GM18517 (cell line): ENCODE measurements around the gene EYA4.

Experiments used
- ATAC-seq: cut with Tn5 transposase; IDR thresholded peaks from one replicate; pipeline ENCODE4 v1.9.1; 2021; ENCODE audit warnings: mild to moderate bottlenecking, moderate library complexity; ENCODE audit not compliant: unreplicated experiment

EYA4 gene

GRCh38 chr6:133502441-133503335, 261.5 kb downstream of the EYA4 start:
- ATAC-seq, result no peak

DNA sequence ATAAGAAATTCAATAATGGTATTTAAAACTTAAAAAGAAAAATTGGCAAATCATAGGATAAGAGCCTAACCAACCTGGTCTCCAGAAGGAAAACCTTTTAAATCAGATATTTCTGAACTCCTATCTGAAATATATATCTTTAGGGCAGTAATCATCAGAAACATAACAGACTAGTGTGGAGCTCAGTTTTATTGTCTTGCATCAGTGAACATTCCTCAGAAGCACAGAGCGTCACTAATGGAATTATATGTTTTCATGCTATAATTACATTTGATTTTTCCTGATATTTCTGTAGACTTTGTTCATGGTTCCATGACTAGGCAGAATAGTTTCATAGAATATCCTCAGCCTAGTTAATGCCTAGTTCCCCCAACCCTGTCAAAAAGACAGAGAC, 262.2 kb downstream of the EYA4 start:
- no peak for ATAC-seq

DNA sequence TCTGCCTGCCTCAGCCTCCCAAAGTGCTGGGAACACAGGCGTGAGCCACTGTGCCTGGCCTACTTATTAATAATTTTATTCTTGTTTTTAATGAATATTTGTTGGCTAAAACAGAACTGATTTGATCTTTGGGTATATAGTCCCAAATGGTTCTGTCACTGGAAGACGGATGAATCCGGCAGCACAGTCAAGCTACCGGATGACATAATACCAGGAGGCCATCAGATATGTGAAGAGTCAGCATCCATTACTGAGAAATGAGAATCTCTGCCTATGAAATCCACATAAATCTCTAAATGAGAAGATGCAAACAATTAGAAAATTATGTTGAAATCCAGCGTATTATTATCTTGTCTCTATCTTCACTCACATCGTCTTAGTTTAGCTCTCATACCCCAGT, 263.0 kb downstream of the EYA4 start:
- no peak for ATAC-seq

DNA sequence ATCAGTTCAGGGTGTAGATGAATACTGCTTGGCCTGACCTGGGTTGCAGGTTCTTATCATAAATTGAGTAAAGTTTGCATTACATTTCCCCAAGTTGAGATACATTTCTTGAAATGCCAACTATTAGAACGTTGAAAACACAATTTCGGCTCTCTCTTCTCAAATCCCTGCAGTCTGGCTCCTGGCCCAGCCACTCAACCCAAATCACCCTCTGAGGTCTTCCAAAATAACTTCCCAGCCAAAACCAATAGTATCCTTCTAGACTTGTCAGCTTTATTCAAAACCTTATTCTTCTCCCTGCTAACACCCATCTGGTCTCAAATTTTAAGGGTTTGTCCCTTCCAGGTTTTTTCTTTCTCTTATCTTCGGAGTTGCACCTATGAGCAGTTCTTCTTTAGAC, 263.6 kb downstream of the EYA4 start:
- ATAC-seq, result no peak

- ATAC-seq, result no peak
Observed at GRCh38 chr6:133505681-133506080, 264.5 kb downstream of the EYA4 start.

GRCh38 chr6:133512410-133513016, 271.4 kb downstream of the EYA4 start:
- ATAC-seq, result no peak

GRCh38 chr6:133523816-133524215, 282.7 kb downstream of the EYA4 start:
- no peak for ATAC-seq

DNA sequence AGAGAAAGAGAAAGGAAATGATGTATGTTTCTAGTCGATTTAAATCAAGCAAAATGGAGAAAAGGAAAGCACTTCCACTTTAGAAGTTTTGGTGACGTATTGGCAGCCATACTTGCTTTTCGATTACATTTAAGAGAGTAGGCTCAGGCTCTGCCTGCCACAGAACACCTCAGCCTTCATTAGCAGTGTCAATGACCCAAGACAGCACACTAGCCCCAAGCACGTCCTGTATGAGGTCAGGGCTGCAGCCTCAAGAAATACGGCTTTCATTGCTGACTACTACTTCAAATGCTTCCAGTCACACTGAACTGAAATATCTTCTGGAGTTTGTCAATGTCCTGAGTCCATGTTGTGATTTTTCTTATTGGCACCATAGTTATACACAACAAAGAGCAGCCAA, 285.3 kb downstream of the EYA4 start:
- no peak for ATAC-seq

DNA sequence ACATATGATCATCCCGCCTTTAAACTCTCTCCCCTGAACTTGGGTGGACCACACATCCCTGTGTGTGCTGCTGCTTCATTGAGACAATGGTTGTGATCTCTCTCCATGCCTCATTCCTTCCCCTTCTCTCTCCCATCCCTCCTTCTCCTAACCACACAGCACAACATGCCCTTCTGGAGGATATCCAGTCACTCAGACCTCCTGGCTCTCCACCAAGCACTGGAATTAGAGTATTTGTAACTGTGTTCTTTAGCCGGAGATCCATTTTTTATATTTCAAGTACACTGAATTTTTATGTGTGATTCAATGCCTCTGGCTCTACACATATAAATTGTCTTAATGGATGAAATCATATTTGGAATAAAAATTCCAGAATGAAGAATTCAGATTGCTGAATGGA, 287.4 kb downstream of the EYA4 start:
- no peak for ATAC-seq

GRCh38 chr6:133532908-133533307, 291.8 kb downstream of the EYA4 start:
- ATAC-seq, result no peak

DNA sequence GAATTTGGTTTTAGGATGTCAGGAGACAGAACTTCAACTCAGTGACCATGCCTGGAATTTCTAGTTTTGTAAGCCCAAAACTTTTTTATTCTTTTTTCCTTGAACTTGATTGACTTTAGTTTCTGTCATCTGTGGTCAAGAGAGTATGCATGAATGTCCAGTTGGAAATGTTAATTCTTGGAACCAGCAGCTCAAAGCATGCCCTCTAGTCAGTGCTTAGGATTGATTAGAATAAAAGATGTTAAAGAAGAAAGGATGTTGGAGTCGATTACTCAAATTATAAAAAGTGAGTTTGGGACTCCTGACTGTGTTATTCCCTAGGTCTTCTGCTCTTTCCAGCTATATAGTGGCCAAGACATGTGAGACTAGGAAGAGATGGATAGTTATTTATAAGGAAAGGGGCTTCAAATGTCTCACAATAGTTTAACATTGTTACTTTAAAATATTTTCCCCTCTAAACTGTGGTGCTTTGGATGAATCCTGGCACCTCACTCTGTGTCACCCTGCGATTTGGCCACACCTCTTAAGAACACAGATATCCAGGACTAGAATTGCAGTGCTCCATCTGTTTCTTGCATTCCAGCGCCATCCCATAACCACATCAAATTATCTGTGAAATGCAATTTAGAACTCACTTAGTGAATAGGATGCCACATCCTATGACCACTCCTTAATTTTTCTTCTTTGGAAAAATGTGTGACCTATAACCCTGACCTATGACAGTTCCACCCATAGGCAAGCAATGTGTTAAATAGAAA, 298.5 kb downstream of the EYA4 start:
- ATAC-seq, result no peak

- no peak for ATAC-seq
Observed at GRCh38 chr6:133540361-133540760, 299.2 kb downstream of the EYA4 start.

GRCh38 chr6:133541040-133541439, 299.9 kb downstream of the EYA4 start:
- ATAC-seq, result no peak

DNA sequence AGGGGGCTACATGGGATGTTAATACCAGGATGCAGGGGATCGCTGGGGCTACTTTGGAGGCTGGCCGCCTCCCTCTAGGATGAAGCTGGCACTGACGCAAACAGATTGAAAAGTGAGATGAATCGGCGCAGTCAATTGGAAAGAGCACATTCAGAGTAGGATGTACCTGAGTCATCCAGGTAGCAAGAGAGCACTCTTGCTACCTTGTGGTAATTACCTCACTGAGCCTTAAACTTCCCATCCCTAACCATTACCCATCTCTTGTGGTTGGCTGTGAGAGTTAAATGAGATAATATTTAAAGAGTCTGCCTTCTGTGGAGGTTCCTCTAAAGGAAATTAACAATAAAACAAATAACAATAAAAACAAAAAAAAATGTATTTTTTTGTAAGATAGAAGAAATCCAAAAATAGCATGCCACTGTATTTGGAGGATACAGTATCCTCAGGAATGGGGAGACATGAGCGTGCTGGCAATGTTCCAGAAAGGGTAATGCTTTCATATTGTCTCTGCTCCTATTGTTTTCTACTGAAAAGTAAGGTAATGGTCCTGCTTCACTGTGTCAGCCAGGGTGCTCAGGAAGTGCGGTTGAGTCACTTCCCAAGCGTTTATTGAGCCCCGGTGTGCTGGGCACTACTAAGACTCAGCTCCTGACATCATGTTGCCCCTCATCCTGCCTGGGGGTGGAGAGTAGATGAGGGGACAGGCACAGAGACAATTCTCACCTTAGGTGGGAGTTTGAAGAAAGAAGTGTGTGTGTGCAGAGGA, 301.1 kb downstream of the EYA4 start:
- ATAC-seq, result no peak

DNA sequence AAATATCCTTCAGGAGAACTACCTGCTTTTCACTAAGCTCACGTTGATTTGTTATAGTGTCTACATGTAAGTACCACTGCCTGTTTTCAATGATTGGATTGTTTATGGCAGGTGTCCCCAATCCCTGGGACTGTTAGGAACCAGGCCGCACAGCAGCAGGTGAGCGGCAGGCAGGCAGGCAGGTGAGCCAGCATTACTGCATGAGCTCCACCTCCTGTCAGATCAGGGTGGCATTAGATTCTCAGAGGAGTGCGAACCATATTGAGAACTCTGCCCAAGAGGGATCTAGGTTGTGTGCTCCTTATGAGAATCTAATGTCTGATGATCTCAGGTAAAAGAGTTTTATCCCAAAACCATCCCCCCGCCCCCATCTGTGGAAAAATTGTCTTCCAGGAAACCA, 303.3 kb downstream of the EYA4 start:
- ATAC-seq, result no peak

GRCh38 chr6:133546098-133546497, 304.9 kb downstream of the EYA4 start:
- ATAC-seq, result no peak

DNA sequence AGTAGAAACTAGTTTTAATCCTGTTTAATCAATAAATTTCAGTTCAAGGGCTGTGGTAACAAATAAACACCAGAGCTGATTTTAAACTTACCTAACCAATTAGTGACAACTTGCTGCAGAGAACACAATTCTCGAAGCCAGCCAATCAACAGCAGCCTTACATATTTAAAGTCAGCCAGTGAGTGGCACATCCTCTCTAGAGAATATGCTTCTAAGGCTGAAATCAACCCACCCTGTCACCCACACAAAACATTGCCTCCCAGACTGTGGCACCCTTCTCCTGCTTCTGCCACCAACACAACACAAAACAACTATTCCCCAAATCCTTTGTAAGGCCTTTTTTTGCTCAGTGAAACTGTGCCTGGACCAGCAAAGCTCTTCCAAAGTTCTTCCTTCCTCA, 306.0 kb downstream of the EYA4 start:
- no peak for ATAC-seq

DNA sequence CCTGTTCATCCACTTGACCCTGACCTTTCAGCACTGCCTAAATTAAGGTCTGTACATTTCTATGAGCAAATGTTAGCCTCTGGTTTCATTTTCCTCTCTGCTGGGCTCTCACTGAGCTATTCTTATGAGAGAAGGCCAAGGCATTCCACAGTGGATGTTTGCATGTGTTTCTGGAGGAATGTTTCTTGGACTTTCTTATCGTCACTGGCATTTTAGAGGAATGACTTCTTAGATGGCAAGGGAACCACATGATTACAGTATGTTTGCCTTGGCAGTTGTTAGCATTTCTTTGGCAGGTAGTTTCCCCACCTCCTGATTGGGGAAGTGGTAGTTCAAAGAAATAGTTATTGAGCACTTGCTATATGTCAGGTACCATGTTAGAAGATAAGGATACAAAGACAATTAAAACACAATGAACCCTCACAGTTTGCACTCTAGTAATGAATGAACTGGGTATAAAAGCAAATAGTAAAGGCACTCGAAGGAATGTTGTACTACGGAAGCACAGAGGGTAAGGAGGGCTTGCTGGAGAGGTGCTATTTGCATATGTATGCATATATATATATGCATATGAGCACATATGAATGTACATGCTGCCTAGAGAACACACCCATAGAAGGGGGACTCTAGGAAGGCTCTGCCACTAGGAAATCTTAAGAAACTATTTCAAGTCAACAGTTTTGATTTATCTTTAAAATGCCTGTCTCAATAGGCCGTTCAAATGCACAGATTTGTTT, 307.4 kb downstream of the EYA4 start:
- no peak for ATAC-seq

DNA sequence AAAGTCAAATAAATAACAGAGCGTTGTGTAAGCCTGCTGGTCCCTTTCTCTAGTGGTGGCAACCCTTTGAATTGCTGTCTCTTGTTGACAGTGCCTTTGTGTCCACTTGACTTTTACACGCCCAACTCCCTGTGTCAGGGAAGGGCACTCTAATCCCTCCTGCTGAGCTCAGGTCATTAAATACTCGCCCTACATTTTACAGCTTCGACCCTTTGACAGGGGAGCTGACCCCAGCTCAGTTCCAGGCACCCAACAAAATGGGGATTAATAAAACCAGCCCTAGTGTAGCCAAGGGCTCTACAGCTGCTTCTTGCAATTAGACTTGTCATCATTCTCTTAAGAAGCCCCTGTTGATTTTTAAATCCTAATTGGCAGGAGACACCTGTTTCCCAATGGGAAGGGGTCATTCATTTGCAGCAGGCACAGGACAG, 308.2 kb downstream of the EYA4 start:
- no peak for ATAC-seq

DNA sequence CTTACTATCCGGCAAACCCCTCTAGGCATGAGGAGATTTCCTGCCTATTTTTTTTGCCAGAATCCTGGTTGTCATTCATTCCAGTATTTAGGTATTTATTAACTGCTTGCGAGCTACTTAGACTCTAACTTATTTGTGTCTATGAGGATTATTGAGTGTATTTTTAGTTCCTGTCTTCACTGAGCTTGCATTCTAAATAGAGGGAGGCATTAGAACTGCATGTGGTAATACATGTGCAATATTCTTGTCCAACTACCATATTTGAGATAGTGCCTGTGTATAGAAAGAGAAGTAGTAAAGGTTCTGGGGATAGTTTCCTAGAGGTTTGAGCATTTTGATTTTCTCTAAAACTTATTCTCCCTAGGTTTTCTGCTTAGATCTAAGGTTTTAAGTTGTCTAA, 308.9 kb downstream of the EYA4 start:
- ATAC-seq, result no peak
